ENCODE results near the gene DKK3.
"Not testable (repeated sequence)": the region's sequence is repeated elsewhere in the genome, so short reads cannot be mapped to it uniquely, and the experiment has no call there.

The DKK3 gene

GRCh38 chr11:12045914-12046635, 37.6 kb upstream of the DKK3 start:
- Histone ChIP-seq H3K36me3 (ENCODE audit: control insufficient read depth, insufficient read depth, low read length) (no peaks in the 10 kb centered on the region), H3K9ac (ENCODE audit: low read length) (no peak overlapping the region), H3K27me3 (ENCODE audit: control insufficient read depth, insufficient read depth, low read length) (no peaks in the 10 kb centered on the region), H3K9me3 (ENCODE audit: control insufficient read depth, low read length) (no peaks in the 10 kb centered on the region), H3K4me1 (ENCODE audit: control insufficient read depth, insufficient read depth, low read length) (peaks cover 31% of the 10 kb centered on the region), H3K4me3 (ENCODE audit: low read length) (no peak overlapping the region)

- Histone ChIP-seq H3K36me3 (ENCODE audit: control insufficient read depth, insufficient read depth, low read length) (no peaks in the 10 kb centered on the region), H3K9ac (ENCODE audit: low read length) (no peak overlapping the region), H3K4me1 (ENCODE audit: control insufficient read depth, insufficient read depth, low read length) (peaks cover 21% of the 10 kb centered on the region), H3K9me3 (ENCODE audit: control insufficient read depth, low read length) (no peaks in the 10 kb centered on the region), H3K4me3 (ENCODE audit: low read length) (no peak overlapping the region), H3K27me3 (ENCODE audit: control insufficient read depth, insufficient read depth, low read length) (no peaks in the 10 kb centered on the region)
Measured at GRCh38 chr11:12044799-12045198, 36.4 kb upstream of the DKK3 start.

GRCh38 chr11:12043959-12044791, 35.7 kb upstream of the DKK3 start:
- no peaks in the 10 kb centered on the region for H3K9me3 ChIP-seq (ENCODE audit: control insufficient read depth, low read length)

GRCh38 chr11:12043221-12043620, 34.8 kb upstream of the DKK3 start:
- H3K9ac ChIP-seq (ENCODE audit: low read length): no peak overlapping the region
- H3K36me3 ChIP-seq (ENCODE audit: control insufficient read depth, insufficient read depth, low read length): no peaks in the 10 kb centered on the region
- H3K9me3 ChIP-seq (ENCODE audit: control insufficient read depth, low read length): no peaks in the 10 kb centered on the region
- no peak overlapping the region for H3K4me3 ChIP-seq (ENCODE audit: low read length)
- H3K4me1 ChIP-seq (ENCODE audit: control insufficient read depth, insufficient read depth, low read length): peaks cover 21% of the 10 kb centered on the region
- no peaks in the 10 kb centered on the region for H3K27me3 ChIP-seq (ENCODE audit: control insufficient read depth, insufficient read depth, low read length)

More at GRCh38 chr11:12043959-12044791, 35.7 kb upstream of the DKK3 start:
- no peak overlapping the region for H3K9ac ChIP-seq (ENCODE audit: low read length)
- H3K27me3 ChIP-seq (ENCODE audit: control insufficient read depth, insufficient read depth, low read length): no peaks in the 10 kb centered on the region
- no peak overlapping the region for H3K4me3 ChIP-seq (ENCODE audit: low read length)
- H3K36me3 ChIP-seq (ENCODE audit: control insufficient read depth, insufficient read depth, low read length): no peaks in the 10 kb centered on the region
- peaks cover 21% of the 10 kb centered on the region for H3K4me1 ChIP-seq (ENCODE audit: control insufficient read depth, insufficient read depth, low read length)

GRCh38 chr11:12042215-12042676, 33.8 kb upstream of the DKK3 start:
- Histone ChIP-seq H3K9ac (ENCODE audit: low read length) (no peak overlapping the region), H3K4me1 (ENCODE audit: control insufficient read depth, insufficient read depth, low read length) (peaks cover 15% of the 10 kb centered on the region), H3K36me3 (ENCODE audit: control insufficient read depth, insufficient read depth, low read length) (no peaks in the 10 kb centered on the region), H3K27me3 (ENCODE audit: control insufficient read depth, insufficient read depth, low read length) (no peaks in the 10 kb centered on the region), H3K9me3 (ENCODE audit: control insufficient read depth, low read length) (no peaks in the 10 kb centered on the region), H3K4me3 (ENCODE audit: low read length) (no peak overlapping the region)

- H3K9me3 ChIP-seq (ENCODE audit: control insufficient read depth, low read length); H3K36me3 ChIP-seq (ENCODE audit: control insufficient read depth, insufficient read depth, low read length); H3K4me3 ChIP-seq (ENCODE audit: low read length); H3K27me3 ChIP-seq (ENCODE audit: control insufficient read depth, insufficient read depth, low read length); H3K9ac ChIP-seq (ENCODE audit: low read length): not testable (repeated sequence)
- peaks cover 12% of the 10 kb centered on the region for H3K4me1 ChIP-seq (ENCODE audit: control insufficient read depth, insufficient read depth, low read length)
Measured at GRCh38 chr11:12040719-12041118, 32.3 kb upstream of the DKK3 start.

- H3K27me3 ChIP-seq (ENCODE audit: control insufficient read depth, insufficient read depth, low read length): no peaks in the 10 kb centered on the region
- no peaks in the 10 kb centered on the region for H3K36me3 ChIP-seq (ENCODE audit: control insufficient read depth, insufficient read depth, low read length)
- no peaks in the 10 kb centered on the region for H3K9me3 ChIP-seq (ENCODE audit: control insufficient read depth, low read length)
- H3K4me3 ChIP-seq (ENCODE audit: low read length): no peak overlapping the region
- peaks cover 15% of the 10 kb centered on the region for H3K4me1 ChIP-seq (ENCODE audit: control insufficient read depth, insufficient read depth, low read length)
- H3K9ac ChIP-seq (ENCODE audit: low read length): no peak overlapping the region
Measured at GRCh38 chr11:12032968-12033367, 24.5 kb upstream of the DKK3 start.

- Histone ChIP-seq H3K4me1 (ENCODE audit: control insufficient read depth, insufficient read depth, low read length) (peaks cover 15% of the 10 kb centered on the region), H3K9ac (ENCODE audit: low read length) (no peak overlapping the region), H3K9me3 (ENCODE audit: control insufficient read depth, low read length) (no peaks in the 10 kb centered on the region), H3K36me3 (ENCODE audit: control insufficient read depth, insufficient read depth, low read length) (no peaks in the 10 kb centered on the region), H3K27me3 (ENCODE audit: control insufficient read depth, insufficient read depth, low read length) (no peaks in the 10 kb centered on the region), H3K4me3 (ENCODE audit: low read length) (no peak overlapping the region)
Measured at GRCh38 chr11:12031856-12032544, 23.6 kb upstream of the DKK3 start.

GRCh38 chr11:12029738-12030363, 21.4 kb upstream of the DKK3 start:
- Histone ChIP-seq H3K9me3 (ENCODE audit: control insufficient read depth, low read length) (no peaks in the 10 kb centered on the region), H3K36me3 (ENCODE audit: control insufficient read depth, insufficient read depth, low read length) (no peaks in the 10 kb centered on the region), H3K4me3 (ENCODE audit: low read length) (no peak overlapping the region), H3K27me3 (ENCODE audit: control insufficient read depth, insufficient read depth, low read length) (no peaks in the 10 kb centered on the region), H3K4me1 (ENCODE audit: control insufficient read depth, insufficient read depth, low read length) (peaks cover 15% of the 10 kb centered on the region), H3K9ac (ENCODE audit: low read length) (no peak overlapping the region)

GRCh38 chr11:12029119-12029518, 20.7 kb upstream of the DKK3 start:
- H3K36me3 ChIP-seq (ENCODE audit: control insufficient read depth, insufficient read depth, low read length): no peaks in the 10 kb centered on the region
- no peaks in the 10 kb centered on the region for H3K9me3 ChIP-seq (ENCODE audit: control insufficient read depth, low read length)
- peaks cover 15% of the 10 kb centered on the region for H3K4me1 ChIP-seq (ENCODE audit: control insufficient read depth, insufficient read depth, low read length)
- no peak overlapping the region for H3K9ac ChIP-seq (ENCODE audit: low read length)
- H3K4me3 ChIP-seq (ENCODE audit: low read length): no peak overlapping the region
- no peaks in the 10 kb centered on the region for H3K27me3 ChIP-seq (ENCODE audit: control insufficient read depth, insufficient read depth, low read length)

GRCh38 chr11:12028303-12028702, 19.9 kb upstream of the DKK3 start:
- H3K4me1 ChIP-seq (ENCODE audit: control insufficient read depth, insufficient read depth, low read length): peaks cover 19% of the 10 kb centered on the region
- no peaks in the 10 kb centered on the region for H3K27me3 ChIP-seq (ENCODE audit: control insufficient read depth, insufficient read depth, low read length)
- H3K9ac ChIP-seq (ENCODE audit: low read length): no peak overlapping the region
- H3K36me3 ChIP-seq (ENCODE audit: control insufficient read depth, insufficient read depth, low read length): no peaks in the 10 kb centered on the region
- no peak overlapping the region for H3K4me3 ChIP-seq (ENCODE audit: low read length)
- no peaks in the 10 kb centered on the region for H3K9me3 ChIP-seq (ENCODE audit: control insufficient read depth, low read length)
